RWPE1 (cell line): ENCODE results near the gene XIST.

Experiments
- CTCF ChIA-PET: fragments of 350-600 bp; sonication (Branson Sonifier 250); formaldehyde crosslinking; extraction: SDS; loops from one replicate; lab custom pipeline; 2021; lab: Yijun Ruan, JAX
- POLR2A ChIA-PET: fragments of 400-600 bp; formaldehyde crosslinking; extraction: SDS; loops from one replicate; lab custom pipeline; 2020; ENCODE audit warnings: antibody characterized with exemption; ENCODE audit not compliant: low non-redundant PET; lab: Yijun Ruan, JAX
- DNase-seq: peaks from one replicate; pipeline ENCODE4 v3.0.0; 2012; ENCODE audit warnings: low spot score
- H3K27ac ChIP-seq: fragments of 450-650 bp; 2 replicates; pipeline ENCODE4 v1.5.1; 2017
- CTCF ChIP-seq: fragments of 450-650 bp; conservative IDR thresholded peaks from 2 replicates; pipeline ENCODE4 v1.5.1; 2017; ENCODE audit warnings: low read depth, mild to moderate bottlenecking

Gene XIST

GRCh38 chrX:73840120-73840924 is 12.2 kb downstream of the XIST start:
- H3K27ac ChIP-seq = no peak overlapping the region
- DNase-seq = no peak
- no peak for TF ChIP-seq CTCF
- POLR2A ChIA-PET = no interaction called here
- CTCF ChIA-PET = no interaction called here

GRCh38 chrX:73839152-73839551 is 13.4 kb downstream of the XIST start:
- CTCF ChIA-PET = no interaction called here
- POLR2A ChIA-PET = no interaction called here
- no peak for TF ChIP-seq CTCF
- no peak for DNase-seq
- no peak overlapping the region for H3K27ac ChIP-seq

GRCh38 chrX:73838123-73838522 is 14.4 kb downstream of the XIST start:
- no peak for DNase-seq
- H3K27ac ChIP-seq = no peak overlapping the region
- ChIA-PET POLR2A (no interaction called here), CTCF (interaction anchor here (0.6 kb wide), 1 partner anchor 21 kb away, joined by 4 read pairs; no protein-coding TSS in a partner anchor)
- no peak for TF ChIP-seq CTCF

GRCh38 chrX:73836956-73837477 is 15.5 kb downstream of the XIST start:
- POLR2A ChIA-PET = no interaction called here
- no peak for DNase-seq
- CTCF ChIA-PET = no interaction called here
- no peak for TF ChIP-seq CTCF
- no peak overlapping the region for H3K27ac ChIP-seq

- CTCF ChIA-PET = no interaction called here
- H3K27ac ChIP-seq = no peak overlapping the region
- POLR2A ChIA-PET = no interaction called here
- TF ChIP-seq CTCF = no peak
- DNase-seq = no peak
These were observed 18.3 kb downstream of the XIST start for GRCh38 chrX:73834219-73834618.

- DNase-seq = no peak
- TF ChIP-seq CTCF = no peak
- POLR2A ChIA-PET = no interaction called here
- CTCF ChIA-PET = interaction anchor here (0.6 kb wide), 1 partner anchor 176 kb away, joined by 4 read pairs; no protein-coding TSS in a partner anchor
- no peak overlapping the region for H3K27ac ChIP-seq
These were observed 20.2 kb downstream of the XIST start for GRCh38 chrX:73832319-73832718.
